PFSK-1 (cell line): ENCODE data around the gene ZNF674.

Source experiments
- POLR2AphosphoS5 ChIP-seq: IDR thresholded peaks from 2 replicates; pipeline ENCODE4 v1.6.1; 2012; ENCODE audit warnings: low read depth, mild to moderate bottlenecking, control low read depth, low read length, moderate library complexity
- REST ChIP-seq, 2 experiments: IDR thresholded peaks; 2 replicates each; pipeline versions ENCODE4 v1.6.1 to v1.8.0; 2011 to 2012; ENCODE audit warnings: low read depth in 2 of 2, low read length in 2 of 2, control low read depth in 1 of 2, inconsistent platforms in 1 of 2, mild to moderate bottlenecking in 1 of 2, moderate library complexity in 1 of 2; ENCODE audit not compliant: insufficient read depth in 1 of 2
- SIN3A ChIP-seq: IDR thresholded peaks from 2 replicates; pipeline ENCODE4 v1.6.1; 2012; ENCODE audit warnings: mild to moderate bottlenecking, low read length, moderate library complexity, borderline replicate concordance; ENCODE audit not compliant: insufficient read depth

GRCh38 chrX:46477435-46477834 is 67.8 kb downstream of the ZNF674 start:
- no peak for TF ChIP-seq POLR2AphosphoS5
- TF ChIP-seq REST (IDR thresholded peaks at IDR 0.05; ENCODE audit: insufficient read depth in 1 of 2, low read depth in 2 of 2, low read length in 2 of 2): no peak
- TF ChIP-seq SIN3A: no peak
